Measurements from ENCODE around the gene MS4A12.
"Not testable (repeated sequence)": the region's sequence is repeated elsewhere in the genome, so short reads cannot be mapped to it uniquely, and the experiment has no call there.

MS4A12 gene, protein sequence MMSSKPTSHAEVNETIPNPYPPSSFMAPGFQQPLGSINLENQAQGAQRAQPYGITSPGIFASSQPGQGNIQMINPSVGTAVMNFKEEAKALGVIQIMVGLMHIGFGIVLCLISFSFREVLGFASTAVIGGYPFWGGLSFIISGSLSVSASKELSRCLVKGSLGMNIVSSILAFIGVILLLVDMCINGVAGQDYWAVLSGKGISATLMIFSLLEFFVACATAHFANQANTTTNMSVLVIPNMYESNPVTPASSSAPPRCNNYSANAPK

GRCh38 chr11:60492488-60493009 is at the start of gene MS4A12:
MS4A12 (plus strand) TSS chr11:60492778; CDS start chr11:60497319, 4,541 bp downstream.
- DNase-seq (ENCODE audit: low read depth) = no peak

GRCh38 chr11:60447070-60447469 is 45.5 kb upstream of the MS4A12 start:
- no peak for DNase-seq (ENCODE audit: low read depth)

GRCh38 chr11:60447846-60448245 is 44.7 kb upstream of the MS4A12 start:
- no peak for DNase-seq (ENCODE audit: low read depth)

GRCh38 chr11:60451185-60451584 is 41.4 kb upstream of the MS4A12 start:
- not testable (repeated sequence) for DNase-seq (ENCODE audit: low read depth)

DNA sequence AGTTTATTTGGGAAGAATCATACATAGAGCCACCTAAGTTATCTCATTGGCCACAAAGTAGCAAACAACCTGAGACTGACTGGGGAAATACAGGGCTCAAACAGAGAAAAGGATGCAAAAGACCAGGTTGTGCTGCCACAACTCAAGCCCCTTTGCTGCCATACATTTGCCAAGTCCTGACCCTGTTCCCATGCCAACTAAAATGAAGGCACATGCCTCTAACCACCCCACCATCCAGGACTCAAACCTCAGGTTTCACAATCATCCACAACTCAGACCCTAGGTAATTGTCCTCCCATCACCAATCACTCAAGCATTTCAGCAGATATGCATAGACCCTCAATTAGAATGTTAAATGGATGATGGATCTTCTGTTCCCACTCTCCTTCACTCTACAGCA is 38.4 kb upstream of the MS4A12 start:
- DNase-seq (ENCODE audit: low read depth) = no peak

DNA sequence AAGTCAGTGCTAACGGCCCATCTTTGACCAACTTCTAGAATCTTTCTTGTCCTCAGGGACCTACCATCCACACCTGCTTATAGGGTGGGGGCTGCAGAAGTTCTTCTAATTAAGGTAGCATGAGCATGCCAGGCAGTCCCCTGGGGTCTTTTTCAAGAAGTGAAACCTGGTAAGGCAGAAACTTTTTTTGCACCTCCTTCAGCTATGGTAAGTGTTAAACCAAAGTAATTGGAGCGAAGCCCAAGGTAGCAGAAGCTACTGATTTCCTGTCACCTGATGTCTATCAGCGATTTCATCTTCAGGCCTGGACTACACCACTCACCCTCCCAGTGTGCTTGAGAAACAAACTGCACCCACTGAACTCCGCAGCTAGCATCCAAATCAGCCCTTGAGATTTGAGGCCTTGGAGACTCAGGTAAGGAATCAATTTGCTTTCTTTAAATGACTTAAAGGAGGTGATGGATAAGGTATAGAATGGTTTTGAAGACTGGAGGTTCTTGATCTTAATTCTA is 37.0 kb upstream of the MS4A12 start, which contains the start of gene MS4A1:
MS4A1 (plus strand) TSS at position 317 of the 512 bp plus-strand sequence. CDS start 6,528 bp downstream, outside the sequence.
- no peak for DNase-seq (ENCODE audit: low read depth)

DNA sequence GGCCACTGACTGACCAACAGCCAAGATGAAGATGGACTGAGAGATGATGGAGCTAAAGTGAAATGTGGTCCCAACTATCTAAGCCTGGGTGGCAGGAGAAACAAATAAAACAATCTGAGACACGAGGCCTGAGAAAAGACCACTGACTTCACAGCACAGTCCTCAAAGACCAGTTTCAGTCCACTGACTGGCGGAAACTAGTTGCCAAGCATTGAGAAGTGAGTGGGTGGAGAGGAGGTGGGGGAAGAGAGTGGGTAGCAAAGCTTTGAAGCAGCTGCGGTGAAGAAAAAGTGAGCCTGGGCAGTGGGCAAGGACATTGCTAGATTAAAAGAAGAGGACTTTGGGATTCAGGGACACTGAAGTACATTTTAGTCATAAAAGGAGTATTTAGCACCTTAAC is 35.0 kb upstream of the MS4A12 start:
- no peak for DNase-seq (ENCODE audit: low read depth)

DNA sequence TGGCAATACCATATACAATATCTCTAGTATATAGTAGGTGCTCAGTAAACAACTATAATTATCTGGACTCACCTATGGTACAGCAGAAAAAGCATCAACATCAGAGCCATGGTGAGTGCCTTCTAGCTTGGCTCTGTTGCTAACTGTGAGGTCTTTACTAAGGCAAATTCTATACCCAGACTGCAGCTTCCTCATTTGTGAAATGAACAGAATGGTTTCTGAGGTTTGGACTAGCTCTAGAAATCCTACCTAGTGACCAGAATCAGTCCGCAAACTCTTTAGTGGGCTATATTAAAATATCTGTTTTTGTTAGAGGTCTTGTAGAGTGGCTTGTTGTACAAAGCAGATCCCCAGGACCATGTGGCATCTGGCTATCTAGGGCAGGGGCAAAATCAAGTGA is 33.2 kb upstream of the MS4A12 start:
- no peak for DNase-seq (ENCODE audit: low read depth)

DNA sequence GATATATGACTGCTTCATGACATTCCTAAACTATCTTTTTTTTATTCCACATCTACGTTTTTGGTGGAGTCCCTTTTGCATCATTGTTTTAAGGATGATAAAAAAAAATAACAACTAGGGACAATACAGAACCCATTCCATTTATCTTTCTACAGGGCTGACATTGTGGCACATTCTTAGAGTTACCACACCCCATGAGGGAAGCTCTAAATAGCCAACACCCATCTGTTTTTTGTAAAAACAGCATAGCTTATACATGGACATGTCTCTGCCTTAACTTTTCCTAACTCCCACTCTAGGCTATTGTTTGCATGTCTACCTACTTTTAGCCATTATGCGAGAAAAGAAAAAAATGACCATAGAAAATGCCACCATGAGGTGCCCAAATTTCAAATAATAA is 23.7 kb upstream of the MS4A12 start:
- DNase-seq (ENCODE audit: low read depth) = no peak

GRCh38 chr11:60469723-60470122 is 22.9 kb upstream of the MS4A12 start:
- DNase-seq (ENCODE audit: low read depth) = no peak

DNA sequence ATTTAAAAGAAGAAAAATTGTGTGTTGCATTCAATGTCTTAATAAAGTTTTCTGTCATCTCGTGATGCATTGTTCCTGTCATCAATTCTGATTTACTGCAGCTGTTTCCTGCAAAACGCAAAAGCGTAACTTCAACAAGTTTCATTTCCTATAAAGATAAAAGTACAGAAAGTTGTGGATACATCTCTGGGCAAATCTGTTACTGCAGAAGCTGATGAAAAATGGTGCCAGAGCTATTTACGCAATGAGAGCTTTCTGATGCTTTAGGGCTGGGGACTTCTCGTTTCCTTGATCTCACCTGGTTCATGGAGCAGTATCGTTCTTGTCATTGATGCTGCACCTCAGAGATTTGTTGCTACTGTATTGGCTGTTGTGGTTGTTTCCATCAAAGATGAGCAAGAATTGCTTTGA is 15.5 kb upstream of the MS4A12 start:
- DNase-seq (ENCODE audit: low read depth) = no peak

DNA sequence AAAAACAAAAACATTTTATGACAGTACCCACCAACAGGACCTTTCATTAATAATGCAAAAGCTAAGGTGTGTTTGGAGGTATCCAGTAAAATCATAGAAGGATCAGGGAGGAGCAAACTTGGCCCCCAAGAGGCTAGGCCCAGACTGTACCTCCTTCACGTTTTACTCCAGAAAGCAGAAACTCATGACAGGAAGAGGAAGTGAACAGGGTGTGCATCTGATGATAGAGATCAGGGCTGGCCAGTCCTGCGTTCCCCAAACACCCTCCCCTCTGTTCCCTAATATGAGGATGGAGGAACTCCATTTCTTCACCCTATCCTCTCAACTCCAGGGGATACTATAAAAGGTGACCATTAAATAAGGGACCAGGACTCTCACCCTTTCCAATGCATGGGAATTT is 10.2 kb upstream of the MS4A12 start:
- no peak for DNase-seq (ENCODE audit: low read depth)

- DNase-seq (ENCODE audit: low read depth) = peak; percentile 2
Measured at GRCh38 chr11:60485987-60486386, 6.6 kb upstream of the MS4A12 start.

DNA sequence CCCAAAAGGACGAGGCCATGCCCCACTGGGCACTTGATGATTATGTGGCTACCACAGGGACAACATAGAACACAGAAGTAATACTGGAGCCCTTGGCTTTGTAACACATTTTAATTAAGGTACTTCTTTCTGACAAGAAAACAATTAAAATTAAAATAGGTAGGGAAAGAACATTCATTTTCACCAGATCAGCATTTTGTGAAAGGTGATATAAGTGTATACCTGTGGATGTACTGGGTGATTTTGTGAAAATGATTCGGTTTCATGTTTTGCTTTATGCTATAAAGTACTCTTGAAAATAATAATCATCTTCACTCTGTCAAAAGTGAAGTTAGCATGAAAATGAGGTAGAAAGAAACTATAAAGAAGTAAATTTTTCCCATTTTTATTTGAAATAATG is 876 bp downstream of the MS4A12 start:
- DNase-seq (ENCODE audit: low read depth) = no peak

- no peak for DNase-seq (ENCODE audit: low read depth)
Measured at GRCh38 chr11:60498399-60498798, 5.8 kb downstream of the MS4A12 start.

- DNase-seq (ENCODE audit: low read depth) = no peak
Measured at GRCh38 chr11:60498853-60499252, 6.3 kb downstream of the MS4A12 start.

GRCh38 chr11:60500276-60500910 is 7.8 kb downstream of the MS4A12 start:
- no peak for DNase-seq (ENCODE audit: low read depth)

GRCh38 chr11:60502221-60502775 is 9.7 kb downstream of the MS4A12 start:
- no peak for DNase-seq (ENCODE audit: low read depth)

DNA sequence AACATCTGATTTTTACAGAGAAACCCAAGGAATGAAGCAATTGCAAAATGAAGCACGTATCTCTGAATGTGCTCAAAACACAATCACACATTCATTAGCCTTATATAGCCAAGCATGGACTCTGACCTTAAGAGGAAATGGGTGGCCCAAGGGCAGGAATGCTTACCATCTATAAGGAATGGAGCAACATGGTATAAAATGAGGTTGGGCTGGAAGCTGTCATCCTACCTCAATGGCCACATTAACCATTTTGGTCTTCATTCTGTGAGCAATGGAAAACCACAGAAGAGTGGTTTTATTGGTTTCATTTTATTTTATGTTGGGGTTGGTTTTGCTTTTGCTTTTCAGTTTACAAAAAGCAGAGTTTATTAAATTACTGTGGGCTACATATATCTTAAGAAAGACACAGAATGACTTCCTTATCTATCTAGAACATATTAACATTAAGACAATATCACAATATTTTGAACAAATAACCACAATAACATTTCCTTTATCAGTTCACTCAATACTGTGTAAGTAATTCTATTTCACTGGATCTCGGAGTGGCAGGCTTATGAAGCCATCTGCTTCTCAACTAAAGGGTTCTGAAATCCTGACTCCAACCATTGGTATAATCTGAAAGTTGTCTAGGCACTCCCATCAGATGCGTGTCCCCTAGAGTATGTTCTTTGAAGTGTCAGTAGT is 11.8 kb downstream of the MS4A12 start:
- DNase-seq (ENCODE audit: low read depth) = no peak

DNA sequence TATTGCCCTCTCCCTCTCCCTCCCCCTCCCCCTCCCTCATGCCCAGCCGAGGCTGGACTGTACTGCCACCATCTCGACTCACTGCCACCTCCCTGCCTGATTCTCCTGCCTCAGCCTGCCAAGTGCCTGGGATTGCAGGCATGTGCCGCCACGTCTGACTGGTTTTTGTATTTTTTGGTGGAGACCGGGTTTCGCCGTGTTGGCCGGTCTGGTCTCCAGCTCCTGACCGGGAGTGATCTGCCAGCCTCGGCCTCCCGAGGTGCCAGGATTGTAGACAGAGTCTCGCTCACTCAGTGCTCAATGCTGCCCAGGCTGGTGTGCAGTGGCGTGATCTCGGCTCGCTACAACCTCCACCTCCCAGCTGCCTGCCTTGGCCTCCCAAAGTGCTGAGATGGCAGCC is 17.0 kb downstream of the MS4A12 start:
- DNase-seq (ENCODE audit: low read depth) = not testable (repeated sequence)

DNA sequence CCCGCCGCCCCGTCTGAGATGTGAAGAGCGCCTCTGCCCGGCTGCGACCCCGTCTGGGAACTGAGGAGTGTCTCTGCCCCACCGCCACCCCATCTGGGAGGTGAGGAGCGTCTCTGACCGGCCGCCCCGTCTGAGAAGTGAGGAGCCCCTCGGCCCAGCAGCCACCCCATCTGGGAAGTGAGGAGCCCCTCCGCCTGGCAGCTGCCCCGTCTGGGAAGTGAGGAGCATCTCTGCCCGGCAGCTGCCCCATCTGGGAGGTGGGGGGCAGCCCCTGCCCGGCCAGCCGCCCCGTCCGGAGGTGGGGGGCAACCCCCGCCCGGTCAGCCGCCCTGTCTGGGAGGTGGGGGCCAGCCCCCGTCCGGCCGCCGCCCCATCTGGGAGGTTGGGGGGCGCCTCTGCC is 17.6 kb downstream of the MS4A12 start:
- DNase-seq (ENCODE audit: low read depth) = not testable (repeated sequence)

GRCh38 chr11:60511393-60511792 is 18.8 kb downstream of the MS4A12 start:
- DNase-seq (ENCODE audit: low read depth) = no peak

All from ELR (cell line).